SKM-1 treated with dmso at 0.1 percent for 144 hours (cell line): ENCODE measurements around the gene ARMS2.

Source experiments
- DNase-seq: peaks from one replicate; lab custom pipeline; 2025; ENCODE audit not compliant: unreplicated experiment; lab: John Stamatoyannopoulos, UW

Gene ARMS2

DNA sequence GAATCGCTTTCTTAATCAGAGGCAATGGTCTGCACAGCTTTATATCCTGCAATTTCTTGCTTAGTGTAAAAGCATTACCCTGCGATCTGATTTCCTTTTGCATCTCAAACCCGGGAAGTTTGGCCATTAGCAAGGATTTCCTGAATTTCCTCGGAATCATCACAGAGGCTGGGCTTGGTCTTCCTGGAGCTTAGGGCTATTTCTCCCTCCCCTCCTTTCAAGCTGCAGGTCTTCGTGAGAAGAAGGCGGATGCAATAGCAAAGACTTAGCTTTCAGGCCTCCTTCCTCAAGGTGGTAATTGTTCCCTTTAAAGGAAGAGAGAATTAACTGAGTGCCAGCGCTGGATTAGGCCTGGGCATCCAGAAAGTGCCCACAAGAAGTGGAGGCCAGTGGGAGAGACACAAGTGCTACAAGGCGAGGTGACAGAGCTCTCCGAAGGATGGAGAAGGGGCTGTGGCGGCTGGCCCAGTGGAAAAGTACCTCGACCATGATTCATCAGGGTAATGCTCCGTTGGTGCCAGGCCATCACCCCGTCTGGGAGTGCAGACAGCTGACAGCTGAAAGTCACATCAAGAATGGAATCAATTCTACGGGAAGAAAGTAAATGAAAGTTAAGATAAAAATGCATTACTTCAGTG is 4.0 kb upstream of the ARMS2 start:
- DNase-seq = no peak

DNA sequence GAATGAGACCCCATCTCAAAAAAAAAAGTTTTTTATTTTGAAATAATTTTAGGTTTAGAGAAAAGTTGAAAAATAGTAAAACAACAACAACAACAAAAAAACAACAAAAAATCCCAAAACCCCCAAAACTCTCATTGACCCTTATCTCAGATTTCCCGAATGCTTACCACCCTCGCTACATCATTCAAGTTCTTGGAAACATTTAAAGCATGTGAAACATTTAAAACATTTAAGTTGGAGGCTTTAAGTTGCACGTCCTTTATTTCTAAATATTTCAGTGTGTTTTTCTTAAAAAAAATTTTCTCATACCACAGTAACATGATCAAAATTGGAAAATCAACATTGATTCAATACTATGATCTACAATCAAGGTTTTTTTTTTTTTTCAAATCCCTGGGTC is 382 bp upstream of the ARMS2 start:
- no peak for DNase-seq

DNA sequence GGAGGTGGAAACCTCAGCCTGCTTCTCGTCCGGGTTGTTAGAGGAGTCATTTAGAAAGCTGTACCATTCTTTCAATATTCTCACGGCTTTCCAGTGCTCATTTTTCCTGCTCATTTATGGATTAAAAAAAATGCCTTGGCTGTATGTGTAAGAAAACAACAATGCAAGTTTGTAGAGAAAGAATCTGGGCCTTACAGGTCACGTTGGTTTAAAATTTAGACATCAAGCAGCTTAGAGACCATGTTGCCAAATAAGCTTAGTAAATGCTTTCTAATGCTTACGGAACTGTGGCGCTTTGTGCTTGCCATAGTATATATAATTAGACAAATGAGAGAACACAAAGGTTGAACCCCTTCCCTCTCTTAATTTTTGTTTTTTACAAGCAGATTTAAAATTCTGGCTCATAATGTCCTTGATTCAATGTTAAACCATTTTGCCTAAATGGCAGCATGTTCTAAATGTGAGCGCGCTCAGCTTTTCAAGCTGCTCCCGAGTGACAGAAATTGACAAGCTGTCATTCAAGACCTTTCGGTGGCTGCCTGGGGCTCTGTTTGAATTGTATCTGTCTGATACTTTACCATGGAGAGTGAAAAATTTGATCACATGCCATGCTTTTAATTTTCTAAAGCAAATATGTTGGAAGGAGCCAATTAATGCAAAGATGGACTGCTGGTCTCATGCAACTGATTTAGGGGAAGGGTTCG is 1.1 kb downstream of the ARMS2 start:
- no peak for DNase-seq

DNA sequence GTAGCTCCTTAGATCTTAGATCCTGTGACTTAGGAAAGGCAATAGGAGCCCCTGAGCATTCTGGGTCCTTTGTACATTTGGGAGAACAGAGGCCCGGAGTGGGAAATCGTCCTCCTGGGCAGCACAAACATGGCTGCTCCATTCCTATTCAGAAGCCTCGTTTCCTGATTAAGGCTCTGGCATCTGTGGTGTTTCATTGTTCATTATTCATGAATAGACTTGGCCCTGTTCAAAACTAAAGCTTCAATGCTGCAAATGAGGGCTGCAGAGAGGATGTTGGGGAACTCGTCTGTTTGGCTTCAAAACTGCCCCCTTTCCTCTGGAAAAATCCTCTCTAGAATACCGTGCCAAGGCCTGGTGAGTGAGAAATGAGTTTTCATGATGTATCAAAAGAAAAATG is 3.5 kb downstream of the ARMS2 start:
- no peak for DNase-seq

DNA sequence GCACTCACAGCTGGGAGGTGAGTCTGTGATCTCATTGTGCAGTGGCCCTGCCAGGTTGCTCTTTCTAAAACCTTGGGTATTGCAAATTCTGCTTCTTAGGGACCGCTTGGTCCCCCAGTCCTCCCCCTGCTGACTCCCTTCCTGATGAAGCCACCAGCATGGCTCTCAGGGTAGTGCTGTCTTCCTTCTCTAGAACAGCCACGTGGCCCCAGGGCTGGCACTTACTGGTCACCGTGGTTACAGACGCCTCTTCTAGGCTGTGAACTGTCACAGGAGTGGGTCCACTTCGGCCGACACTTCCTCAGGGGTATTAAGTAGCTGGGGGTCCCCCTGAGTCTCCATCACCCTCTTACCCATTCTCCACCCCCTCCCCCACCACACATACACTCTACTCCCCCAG is 4.2 kb downstream of the ARMS2 start:
- no peak for DNase-seq

DNA sequence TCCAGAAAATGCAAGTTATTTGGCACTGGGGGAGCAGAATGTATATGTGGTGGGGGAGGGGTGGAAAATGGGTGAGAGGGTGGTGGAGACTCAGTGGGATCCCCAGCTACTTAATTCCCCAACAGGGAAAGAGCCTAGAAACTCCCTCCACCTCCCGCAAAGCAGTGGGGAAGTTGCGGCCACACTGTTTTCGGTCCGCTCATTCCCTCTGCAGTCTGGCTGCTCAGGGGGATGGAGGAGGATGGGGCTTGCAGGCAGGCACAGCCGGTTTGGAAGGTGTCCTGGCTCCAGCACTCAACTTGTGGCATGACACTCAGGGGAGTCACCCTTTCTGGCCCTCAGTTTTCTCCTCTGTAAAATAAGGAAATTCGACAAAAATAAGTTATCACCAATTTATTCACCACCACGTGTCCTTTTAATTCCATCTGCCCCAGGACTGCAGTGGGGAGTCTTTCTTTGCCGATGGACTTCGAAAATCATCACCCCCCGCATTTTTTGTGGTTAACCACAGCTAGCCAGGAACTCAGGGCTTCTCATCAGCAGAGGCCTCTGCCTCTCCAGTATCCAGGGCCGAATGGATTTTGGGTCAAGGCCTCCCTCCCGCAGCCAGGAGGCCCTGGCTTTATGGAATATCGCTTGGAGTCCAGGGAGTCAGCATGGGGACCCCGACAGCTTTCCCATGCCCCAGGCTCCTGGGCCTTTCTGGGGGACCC is 5.3 kb downstream of the ARMS2 start:
- DNase-seq = no peak

DNA sequence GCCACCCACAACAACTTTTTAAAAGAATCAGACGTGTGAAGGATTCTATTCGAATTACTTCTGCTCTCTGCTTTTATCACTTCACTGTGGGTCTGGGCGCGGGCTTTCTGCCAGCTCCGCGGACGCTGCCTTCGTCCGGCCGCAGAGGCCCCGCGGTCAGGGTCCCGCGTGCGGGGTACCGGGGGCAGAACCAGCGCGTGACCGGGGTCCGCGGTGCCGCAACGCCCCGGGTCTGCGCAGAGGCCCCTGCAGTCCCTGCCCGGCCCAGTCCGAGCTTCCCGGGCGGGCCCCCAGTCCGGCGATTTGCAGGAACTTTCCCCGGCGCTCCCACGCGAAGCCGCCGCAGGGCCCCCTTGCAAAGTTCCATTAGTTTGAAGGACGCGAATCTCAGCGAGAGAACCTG is 6.4 kb downstream of the ARMS2 start:
- no peak for DNase-seq

DNA sequence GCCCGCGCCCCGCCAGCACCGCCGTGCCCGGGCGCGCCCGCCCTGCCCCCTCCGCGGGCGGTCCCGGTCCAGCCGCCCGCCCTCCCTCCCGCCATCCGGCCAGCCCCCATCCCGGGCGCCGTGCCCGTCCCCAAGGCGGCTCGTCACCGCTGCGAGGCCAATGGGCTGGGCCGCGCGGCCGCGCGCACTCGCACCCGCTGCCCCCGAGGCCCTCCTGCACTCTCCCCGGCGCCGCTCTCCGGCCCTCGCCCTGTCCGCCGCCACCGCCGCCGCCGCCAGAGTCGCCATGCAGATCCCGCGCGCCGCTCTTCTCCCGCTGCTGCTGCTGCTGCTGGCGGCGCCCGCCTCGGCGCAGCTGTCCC is 6.9 kb downstream of the ARMS2 start, which contains the start of gene HTRA1:
Gene HTRA1 (plus strand): TSS at position 187 of the 362 bp plus-strand sequence. CDS start 100 bp downstream, at position 287.
- no peak for DNase-seq

DNA sequence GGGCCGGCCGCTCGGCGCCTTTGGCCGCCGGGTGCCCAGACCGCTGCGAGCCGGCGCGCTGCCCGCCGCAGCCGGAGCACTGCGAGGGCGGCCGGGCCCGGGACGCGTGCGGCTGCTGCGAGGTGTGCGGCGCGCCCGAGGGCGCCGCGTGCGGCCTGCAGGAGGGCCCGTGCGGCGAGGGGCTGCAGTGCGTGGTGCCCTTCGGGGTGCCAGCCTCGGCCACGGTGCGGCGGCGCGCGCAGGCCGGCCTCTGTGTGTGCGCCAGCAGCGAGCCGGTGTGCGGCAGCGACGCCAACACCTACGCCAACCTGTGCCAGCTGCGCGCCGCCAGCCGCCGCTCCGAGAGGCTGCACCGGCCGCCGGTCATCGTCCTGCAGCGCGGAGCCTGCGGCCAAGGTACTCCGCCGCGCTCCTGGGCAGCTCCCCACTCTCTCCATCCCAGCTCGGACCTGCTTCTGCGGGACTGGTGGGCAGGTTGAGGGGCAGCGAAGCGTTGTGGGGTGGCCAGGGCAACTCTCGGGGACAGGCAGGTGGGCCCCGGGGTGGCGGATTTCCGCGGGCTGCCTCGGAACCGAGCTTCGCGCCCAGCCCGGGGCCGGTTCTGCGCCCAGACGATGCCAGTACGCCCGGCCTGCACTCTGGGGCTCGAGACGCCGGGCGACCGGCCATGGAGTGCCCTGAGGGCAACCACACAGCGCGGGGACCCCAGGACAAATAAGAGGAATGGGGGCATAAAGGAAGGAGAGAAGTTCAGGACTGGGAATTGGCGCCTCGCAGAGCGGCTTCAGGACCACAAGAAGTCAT is 7.5 kb downstream of the ARMS2 start:
- no peak for DNase-seq

DNA sequence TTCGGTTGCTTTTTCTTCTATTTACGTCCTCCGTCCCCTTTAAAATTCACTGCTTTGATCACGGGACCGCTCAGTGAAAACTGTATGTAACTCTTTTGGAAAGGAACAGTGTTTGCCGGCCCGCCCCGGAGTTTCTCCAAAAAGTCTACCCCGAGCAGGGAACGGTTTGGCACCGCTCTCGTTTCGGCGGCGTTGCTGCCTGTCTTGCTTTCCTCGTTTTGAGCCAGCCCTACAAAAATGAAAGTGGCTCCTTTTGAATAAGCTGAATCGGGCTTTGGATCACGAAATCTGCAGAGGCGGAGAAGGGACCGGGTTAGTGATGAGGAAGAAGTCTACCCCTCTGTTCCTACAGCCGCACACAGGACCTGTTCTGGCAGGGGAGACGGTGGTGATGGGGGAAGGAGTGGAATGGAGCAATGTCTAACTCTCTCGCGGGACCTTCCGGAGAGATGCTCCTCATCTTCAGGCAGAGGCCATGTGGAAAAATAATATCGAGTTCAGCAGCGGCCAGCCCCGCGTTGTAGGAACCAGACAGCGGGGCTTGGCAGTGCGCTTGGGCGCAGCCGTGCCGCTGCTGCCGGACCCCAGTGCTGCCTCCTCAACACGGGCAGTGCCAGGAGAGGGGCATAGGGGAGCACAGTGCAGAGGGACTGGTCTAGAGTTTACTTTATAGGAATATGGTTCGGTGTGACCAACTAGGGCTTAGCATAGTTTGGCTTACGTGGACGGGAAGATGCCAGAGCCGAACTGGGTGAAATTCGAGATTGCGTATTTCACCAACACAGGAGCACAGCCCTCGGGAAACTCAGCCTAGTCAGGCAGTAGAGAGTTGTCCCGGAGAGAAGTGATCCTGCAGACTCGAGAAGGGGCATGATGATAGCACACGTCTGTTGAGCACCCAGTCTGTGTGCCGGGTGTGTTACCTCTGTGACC is 8.3 kb downstream of the ARMS2 start:
- DNase-seq = no peak

DNA sequence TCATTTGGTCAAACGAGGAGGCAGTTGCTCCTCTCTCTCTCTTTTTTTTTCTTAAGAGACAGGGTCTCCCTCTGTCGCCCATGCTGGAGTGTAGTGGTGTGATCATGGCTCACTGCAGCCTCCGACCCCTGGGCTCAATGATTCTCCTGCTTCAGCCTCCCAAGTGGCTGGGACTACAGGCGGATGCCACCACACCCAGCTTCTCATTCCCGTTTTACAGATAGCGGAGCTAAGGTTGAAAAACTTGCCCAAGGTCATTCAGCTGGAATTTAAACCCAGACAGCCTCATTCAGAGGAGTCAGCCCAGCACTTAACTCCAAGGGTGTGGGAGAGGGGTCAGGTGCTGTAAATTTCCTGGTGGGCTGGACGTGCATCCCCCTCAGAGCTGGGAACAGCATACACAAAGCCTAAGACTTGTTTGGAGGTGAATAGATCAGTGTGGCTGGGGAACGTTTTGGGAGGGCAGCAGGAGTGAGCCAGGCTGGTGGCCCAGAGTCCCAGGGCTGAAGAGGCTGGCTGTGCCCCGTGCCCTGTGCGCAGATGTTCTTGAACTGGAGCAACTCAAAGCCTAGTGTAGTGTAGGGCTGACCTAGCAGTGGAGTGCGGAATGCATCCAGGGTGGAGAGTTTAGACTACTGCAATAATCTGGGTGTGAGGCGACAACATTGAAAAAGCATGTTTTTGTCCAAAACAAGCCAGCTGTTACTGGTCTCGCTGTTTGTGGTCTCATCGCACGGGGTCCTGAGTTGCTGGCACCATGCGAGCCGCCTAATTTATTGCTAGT is 9.2 kb downstream of the ARMS2 start:
- no peak for DNase-seq

DNA sequence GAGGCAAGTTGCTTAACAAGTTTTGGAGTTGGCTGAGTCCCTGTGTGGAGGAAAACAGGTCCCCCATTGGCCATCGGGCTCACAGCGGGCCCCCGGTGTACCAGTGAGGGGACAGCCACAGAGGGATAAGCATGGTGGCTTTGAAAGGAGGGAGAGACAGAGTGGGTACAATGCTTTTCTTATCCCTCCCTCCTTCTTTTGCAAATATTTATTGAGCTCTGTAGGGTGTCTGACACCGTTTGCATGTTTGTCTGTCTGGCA is 9.7 kb downstream of the ARMS2 start:
- no peak for DNase-seq

DNA sequence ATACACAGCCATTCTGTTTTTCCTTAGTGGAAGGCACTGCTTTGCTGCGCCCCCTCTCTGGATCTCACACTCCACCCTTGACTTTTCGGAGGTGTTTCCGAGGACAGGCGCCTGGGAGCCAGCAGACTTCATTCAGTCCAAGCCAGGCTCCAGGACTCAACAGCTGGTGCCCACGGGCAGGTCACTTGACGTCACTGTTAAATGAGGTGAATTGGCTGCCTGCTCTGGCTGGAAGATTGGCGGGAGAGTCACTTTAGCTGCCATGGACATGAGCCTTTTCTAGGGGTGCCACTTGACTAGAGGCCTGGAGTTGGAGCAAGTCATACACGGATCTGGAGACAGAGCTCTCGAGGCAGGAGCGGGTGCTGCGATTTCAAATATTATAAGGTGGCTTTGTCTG is 10.1 kb downstream of the ARMS2 start:
- no peak for DNase-seq

DNA sequence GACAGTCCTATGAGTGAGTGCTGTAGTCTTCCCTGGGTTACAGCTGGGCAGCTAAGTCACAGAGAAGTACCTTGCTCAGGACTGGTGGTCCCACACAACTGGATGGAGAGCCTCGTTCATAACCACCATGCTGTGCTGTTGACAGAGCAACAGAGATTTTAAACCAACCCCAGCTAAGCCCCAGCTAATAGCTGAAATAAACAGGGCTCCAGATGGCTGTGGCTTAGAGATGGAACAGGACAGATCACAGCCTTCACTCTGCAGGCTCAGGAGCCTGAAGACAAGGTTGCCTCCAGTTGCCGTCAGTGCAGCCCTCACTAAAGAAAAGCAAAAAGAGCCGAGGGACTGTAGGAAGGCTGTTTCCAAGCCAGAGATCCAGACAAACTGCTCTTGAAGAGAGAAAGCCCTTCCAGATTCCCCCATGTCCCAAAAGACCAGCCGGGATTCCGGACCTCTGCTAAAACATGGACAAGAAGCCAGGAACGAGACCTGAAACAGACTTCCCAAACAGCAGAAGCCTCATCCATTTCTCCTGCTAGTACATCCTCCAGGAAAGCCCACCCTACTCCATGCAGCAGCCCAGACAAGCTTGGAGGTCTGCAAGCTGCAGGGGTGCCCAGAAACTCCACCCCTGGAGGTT is 11.1 kb downstream of the ARMS2 start:
- DNase-seq = no peak

DNA sequence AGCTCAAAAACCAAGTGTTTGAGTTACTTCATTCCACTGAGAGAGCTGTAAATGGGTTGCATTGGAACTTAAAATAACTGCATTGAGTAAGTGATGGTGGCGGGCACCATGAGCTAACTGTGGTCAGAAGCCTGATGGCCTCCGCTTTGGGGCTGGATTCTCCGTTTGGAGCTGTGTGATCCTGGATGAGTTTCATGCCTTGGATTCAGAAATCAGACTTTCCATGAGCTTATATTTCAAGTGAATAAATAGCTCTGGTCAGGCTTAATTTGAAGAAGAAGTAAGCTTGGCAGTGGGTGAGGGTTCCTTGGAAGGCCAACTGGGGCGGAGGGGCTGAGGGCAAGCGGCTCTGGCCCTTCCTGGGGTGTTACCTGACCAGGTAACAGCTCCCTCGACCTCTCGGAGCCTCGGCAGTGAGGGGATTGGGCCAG is 12.5 kb downstream of the ARMS2 start:
- no peak for DNase-seq

DNA sequence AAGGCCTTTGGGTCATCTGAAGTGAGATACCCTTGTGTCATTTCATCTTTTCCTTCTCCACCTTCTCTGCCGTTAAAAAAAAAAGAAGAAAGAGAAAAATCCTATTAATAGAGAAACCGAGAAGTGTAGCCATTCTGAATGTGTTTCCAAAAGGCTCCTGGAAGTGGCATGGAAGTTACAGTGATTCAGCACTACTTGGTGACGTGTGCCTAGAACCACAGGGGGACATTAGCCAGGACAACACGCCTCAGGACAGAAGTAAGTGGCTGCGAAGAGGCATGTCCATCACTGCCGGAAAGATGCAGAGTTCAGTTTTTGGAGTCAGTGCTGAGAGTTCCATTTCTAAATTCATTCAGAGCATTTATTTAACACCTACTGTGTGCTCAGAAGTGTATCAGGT is 13.2 kb downstream of the ARMS2 start:
- DNase-seq = no peak

DNA sequence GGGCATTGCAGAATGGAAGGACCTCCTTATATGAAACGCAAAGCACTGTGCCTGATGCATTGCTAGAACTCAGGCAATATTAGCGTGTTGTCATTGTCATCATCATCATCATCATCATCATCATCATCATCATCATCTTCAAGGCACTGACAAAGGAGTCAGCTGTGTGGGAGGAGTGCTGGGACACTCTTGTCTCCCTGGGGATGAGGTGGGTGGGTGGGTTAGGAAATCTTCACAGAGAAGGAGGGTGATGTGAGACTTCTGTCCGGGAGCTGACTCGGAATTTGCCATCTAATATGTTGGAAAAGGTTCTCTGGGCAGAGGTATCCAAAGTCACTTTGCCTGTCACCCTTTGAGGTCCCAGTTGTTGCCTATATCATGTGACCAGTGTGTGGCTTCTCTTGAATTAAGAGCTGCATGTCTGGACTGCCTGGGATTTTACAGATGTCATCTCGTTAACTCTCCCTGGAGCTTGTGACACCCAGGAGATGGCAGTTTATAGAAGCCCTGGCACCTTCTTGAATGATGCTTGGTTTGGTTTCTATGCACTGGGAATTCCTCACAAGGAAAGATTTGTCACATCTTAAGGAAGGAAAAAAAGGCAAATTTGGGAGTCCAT is 14.0 kb downstream of the ARMS2 start:
- no peak for DNase-seq

DNA sequence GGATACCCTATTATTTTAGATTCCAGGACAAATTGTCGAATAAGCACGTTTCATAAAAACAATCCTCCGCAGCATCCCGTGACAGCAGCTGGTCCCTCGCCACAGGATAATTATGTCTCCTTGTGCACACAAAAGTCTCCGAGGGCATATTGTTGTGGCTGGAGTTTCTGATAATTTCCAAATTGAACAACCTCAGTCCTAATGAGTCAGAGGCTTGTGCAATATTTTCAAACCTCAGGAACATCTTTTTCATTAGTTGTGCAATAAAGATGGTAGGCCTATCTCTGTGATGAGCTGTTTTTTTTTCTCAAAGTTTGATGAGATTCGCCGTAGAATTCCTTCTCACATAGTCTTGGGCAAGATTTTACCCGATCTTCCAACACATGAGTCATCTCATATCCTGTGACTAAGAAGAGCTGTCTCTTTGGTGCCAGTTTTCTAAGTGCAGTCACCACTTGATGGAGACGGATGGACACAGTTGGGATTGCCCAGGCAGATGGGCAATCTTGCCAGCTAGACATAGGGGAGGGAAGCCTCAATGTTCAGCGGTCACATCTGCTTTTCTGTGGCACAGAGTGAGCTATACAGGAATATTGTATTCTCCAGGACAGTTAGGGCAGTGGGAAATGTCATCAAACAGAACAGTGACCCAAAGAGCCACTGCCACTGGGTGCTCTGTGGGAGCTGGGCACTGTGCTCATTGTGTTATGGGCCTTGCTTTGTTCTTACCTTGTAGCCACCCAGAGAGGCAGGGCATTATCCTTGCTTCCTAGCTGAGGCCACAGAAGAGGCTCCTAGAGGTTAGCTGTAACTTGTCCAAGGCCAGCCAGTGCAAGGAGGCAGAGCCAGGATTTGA is 14.7 kb downstream of the ARMS2 start:
- peak; percentile 1 for DNase-seq
